Mesodermal cell (in vitro differentiated cells): Measurements from ENCODE around the gene GLYATL2. TPM values are rescaled to one million over a fixed set of nuclear protein-coding genes. Genes with fewer than 3 reads are reported as not detected.

Source experiments
- H3K27ac ChIP-seq: 2 replicates; pipeline ENCODE4 v1.7.0; 2013; ENCODE audit warnings: mild to moderate bottlenecking, low read depth, low read length, moderate library complexity; ENCODE audit not compliant: severe bottlenecking
- H3K36me3 ChIP-seq: 2 replicates; pipeline ENCODE4 v1.7.1; 2013; ENCODE audit warnings: mild to moderate bottlenecking, low read length, moderate library complexity; ENCODE audit not compliant: control insufficient read depth, insufficient read depth
- H3K4me1 ChIP-seq: one replicate; pipeline ENCODE4 v1.7.1; 2013; ENCODE audit warnings: mild to moderate bottlenecking, low read length; ENCODE audit not compliant: insufficient read depth, control insufficient read depth, poor library complexity, severe bottlenecking
- H3K4me3 ChIP-seq: 2 replicates; pipeline ENCODE4 v1.7.0; 2013; ENCODE audit warnings: low read length, control low read depth, mild to moderate bottlenecking; ENCODE audit not compliant: insufficient read depth, poor library complexity, severe bottlenecking; ENCODE audit errors: extremely low read depth
- H3K9me3 ChIP-seq: 2 replicates; pipeline ENCODE4 v1.7.1; 2013; ENCODE audit warnings: mild to moderate bottlenecking, low read length, moderate library complexity; ENCODE audit not compliant: control insufficient read depth
- WGBS, 2 experiments: methylation state at CpG; one replicate each; pipeline ENCODE4 v1.1.5; 2013; ENCODE audit warnings: missing lambda C conversion rate in 2 of 2; ENCODE audit not compliant: insufficient coverage in 2 of 2; 5-methylcytosine and 5-hydroxymethylcytosine counted together
- polyA plus RNA-seq, 2 experiments: library from polyadenylated mRNA; stranded (reverse); fragments of 50-300 nt; gene quantifications; one replicate each; pipeline ENCODE4 v1.2.3, GENCODE V29; 2013

GLYATL2 gene
- polyA plus RNA-seq (2013, experiment 1 of 2): 0.52 TPM
- polyA plus RNA-seq (2013, experiment 2 of 2): 0.35 TPM

DNA sequence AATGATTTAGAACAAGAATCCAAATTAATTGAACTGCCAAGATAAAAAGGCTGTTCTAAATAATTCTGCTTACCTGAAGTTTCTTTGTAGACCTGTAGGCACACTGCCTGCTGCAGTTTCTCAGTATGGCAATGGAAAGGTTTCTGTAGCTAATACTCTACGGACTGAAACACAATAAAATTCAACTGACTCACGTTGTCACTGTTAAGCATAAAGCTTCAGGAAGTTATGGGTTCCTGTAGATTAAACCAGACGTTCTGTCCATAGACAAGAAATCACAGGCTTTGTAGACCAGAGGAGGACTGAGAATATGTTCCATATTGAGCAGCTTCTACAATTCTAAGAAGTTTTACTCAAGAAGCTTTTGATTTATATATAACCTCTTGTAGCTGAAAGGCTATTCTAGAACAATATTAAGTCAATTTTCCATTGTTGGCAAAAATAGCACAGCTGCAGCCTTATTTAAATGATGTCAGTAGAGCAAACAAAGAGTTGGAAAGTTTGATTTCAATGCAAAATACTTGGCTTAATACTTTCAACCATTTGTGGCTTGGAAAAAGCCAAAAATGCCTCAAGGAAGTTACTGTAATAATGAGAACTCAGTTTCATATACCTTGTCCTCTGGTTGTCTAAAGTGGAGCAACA is at the start of gene GLYATL2:
Gene GLYATL2 (minus strand): TSS at position 344 of the 645 bp plus-strand sequence. CDS start 5,092 bp downstream, outside the sequence.
- H3K4me1 ChIP-seq: no peaks in the 10 kb centered on the region
- H3K9me3 ChIP-seq: peaks cover 3% of the 10 kb centered on the region
- 54 to 80% methylated on average over 1 to 3 of the region's 3 CpGs for WGBS, 2 experiments
- no peak within 1 kb of the TSS for H3K4me3 ChIP-seq
- H3K36me3 ChIP-seq: no peaks in the 10 kb centered on the region
- no peak within 1 kb of the TSS for H3K27ac ChIP-seq

GRCh38 chr11:58893899-58894298 is 49.4 kb upstream of the GLYATL2 start:
- no peak overlapping the region for H3K27ac ChIP-seq
- WGBS, 2 experiments: 20 to 89% methylated on average over 1 of the region's 2 CpGs
- no peaks in the 10 kb centered on the region for H3K4me1 ChIP-seq
- H3K36me3 ChIP-seq: no peaks in the 10 kb centered on the region
- H3K4me3 ChIP-seq: no peak overlapping the region
- H3K9me3 ChIP-seq: no peaks in the 10 kb centered on the region

- Histone ChIP-seq H3K36me3 (no peaks in the 10 kb centered on the region), H3K27ac (no peak overlapping the region), H3K4me1 (no peaks in the 10 kb centered on the region), H3K9me3 (no peaks in the 10 kb centered on the region), H3K4me3 (no peak overlapping the region)
These were observed 44.1 kb upstream of the GLYATL2 start for GRCh38 chr11:58888579-58888978.

GRCh38 chr11:58887452-58887851 is 42.9 kb upstream of the GLYATL2 start:
- no peaks in the 10 kb centered on the region for H3K9me3 ChIP-seq
- H3K4me3 ChIP-seq: no peak overlapping the region
- H3K4me1 ChIP-seq: no peaks in the 10 kb centered on the region
- no peaks in the 10 kb centered on the region for H3K36me3 ChIP-seq
- H3K27ac ChIP-seq: no peak overlapping the region
- WGBS, 2 experiments: 80% methylated on average over 1 of the region's 1 CpG; no CpG with 5 or more reads in 1 of the 2 experiments

- no peak overlapping the region for H3K27ac ChIP-seq
- H3K36me3 ChIP-seq: no peaks in the 10 kb centered on the region
- 67% methylated on average over 1 of the region's 1 CpG; no CpG with 5 or more reads in 1 of the 2 experiments for WGBS, 2 experiments
- H3K9me3 ChIP-seq: peaks cover 10% of the 10 kb centered on the region
- H3K4me1 ChIP-seq: no peaks in the 10 kb centered on the region
- no peak overlapping the region for H3K4me3 ChIP-seq
These were observed 36.1 kb upstream of the GLYATL2 start for GRCh38 chr11:58880625-58881024.

DNA sequence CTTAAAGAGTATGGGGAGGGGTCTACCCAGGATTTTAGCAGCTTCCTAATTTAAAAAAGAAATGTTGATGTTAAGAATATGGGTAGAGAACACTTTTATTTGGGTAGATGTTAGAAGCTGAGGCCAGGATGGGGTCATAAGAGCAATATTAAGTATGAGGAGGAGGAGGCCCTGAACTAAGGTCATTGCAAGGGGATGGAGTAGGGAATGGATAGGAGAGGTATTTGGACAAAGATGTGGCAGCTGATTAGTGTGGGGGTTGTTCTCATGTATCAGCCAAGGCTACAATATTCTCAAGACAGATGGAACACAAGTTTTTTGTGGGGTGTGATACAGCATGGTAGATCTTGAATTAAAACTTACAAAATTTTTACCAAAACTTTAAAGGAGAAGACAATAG is 35.7 kb upstream of the GLYATL2 start:
- Histone ChIP-seq H3K4me3 (no peak overlapping the region), H3K36me3 (no peaks in the 10 kb centered on the region), H3K9me3 (peaks cover 10% of the 10 kb centered on the region), H3K4me1 (no peaks in the 10 kb centered on the region), H3K27ac (no peak overlapping the region)

DNA sequence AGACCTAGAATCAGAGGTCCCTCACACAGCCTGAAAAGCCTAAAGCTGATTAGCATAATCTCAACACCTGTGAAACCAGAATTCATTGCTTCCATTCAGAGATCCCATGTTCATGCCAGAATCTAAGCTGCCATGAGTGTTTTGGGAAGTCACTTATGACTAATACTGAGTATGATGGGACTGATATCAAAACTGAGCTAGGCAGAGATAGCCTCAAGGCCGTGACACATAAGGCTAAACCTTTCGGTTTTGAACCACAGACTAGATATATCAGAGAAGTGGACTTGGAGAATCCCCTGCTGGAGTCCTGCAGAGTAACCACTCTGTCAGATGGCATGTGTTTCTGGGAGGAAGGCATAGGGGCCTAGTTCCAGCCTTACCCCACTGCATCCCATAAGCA is 23.1 kb upstream of the GLYATL2 start:
- Histone ChIP-seq H3K9me3 (peaks cover 42% of the 10 kb centered on the region), H3K36me3 (no peaks in the 10 kb centered on the region), H3K4me1 (no peaks in the 10 kb centered on the region), H3K27ac (no peak overlapping the region), H3K4me3 (no peak overlapping the region)
- WGBS, 2 experiments: 85 to 86% methylated on average over 2 of the region's 2 CpGs

- H3K9me3 ChIP-seq: peaks cover 45% of the 10 kb centered on the region
- WGBS, 2 experiments: no CpG with 5 or more reads among the region's 1 CpG
- H3K4me3 ChIP-seq: no peak overlapping the region
- no peaks in the 10 kb centered on the region for H3K4me1 ChIP-seq
- H3K36me3 ChIP-seq: no peaks in the 10 kb centered on the region
- H3K27ac ChIP-seq: no peak overlapping the region
These were observed 22.3 kb upstream of the GLYATL2 start for GRCh38 chr11:58866788-58867187.

DNA sequence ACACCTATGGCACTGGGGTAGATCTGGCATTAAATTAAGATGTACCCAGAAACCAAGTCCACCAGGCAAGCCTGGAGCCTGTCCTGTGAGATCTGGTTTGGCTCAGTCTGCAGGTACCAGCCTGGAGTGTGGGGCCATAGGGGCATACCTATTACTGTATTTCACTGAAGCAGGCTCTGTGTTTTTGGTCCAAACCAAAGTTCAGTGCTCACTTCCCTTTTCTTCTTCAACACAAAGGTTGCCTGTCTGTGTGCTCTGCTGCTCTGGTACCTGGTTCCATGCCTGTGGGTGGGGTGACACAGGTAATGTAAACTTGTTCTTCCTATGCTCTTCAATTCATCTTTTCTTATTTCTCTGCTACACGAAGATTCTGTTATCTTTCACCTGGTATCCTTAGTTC is 19.8 kb upstream of the GLYATL2 start:
- Histone ChIP-seq H3K4me1 (no peaks in the 10 kb centered on the region), H3K9me3 (peaks cover 48% of the 10 kb centered on the region), H3K27ac (no peak overlapping the region), H3K4me3 (no peak overlapping the region), H3K36me3 (no peaks in the 10 kb centered on the region)
- no CpG with 5 or more reads among the region's 1 CpG for WGBS, 2 experiments

DNA sequence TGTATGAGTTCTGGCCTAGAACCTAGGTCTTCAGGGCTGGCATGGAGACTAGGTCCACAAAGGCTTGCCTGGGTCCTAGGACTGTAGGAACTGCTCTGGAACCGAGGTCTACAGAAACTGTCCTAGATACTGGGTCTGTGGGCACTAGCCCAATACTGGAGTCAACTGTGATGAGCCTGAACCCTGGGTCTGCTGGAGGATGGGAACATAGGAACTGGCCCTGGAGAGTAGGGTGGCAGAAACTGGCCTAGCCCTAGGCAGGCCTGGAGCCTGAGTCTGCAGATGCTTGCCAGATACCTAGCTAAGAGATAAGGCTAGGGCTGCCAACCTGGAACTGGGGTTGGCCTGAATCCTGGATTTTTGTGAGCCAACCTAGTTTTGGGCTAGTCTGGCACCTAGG is 19.2 kb upstream of the GLYATL2 start:
- Histone ChIP-seq H3K9me3 (peaks cover 53% of the 10 kb centered on the region), H3K36me3 (no peaks in the 10 kb centered on the region), H3K4me3 (no peak overlapping the region), H3K27ac (no peak overlapping the region), H3K4me1 (no peaks in the 10 kb centered on the region)
- 38% methylated on average over 1 of the region's 1 CpG for WGBS, 2 experiments

- Histone ChIP-seq H3K9me3 (peaks cover 54% of the 10 kb centered on the region), H3K4me1 (no peaks in the 10 kb centered on the region), H3K27ac (no peak overlapping the region), H3K4me3 (no peak overlapping the region), H3K36me3 (no peaks in the 10 kb centered on the region)
- WGBS, 2 experiments: no CpG with 5 or more reads among the region's 1 CpG
These were observed 17.0 kb upstream of the GLYATL2 start for GRCh38 chr11:58861533-58861932.
